ENCODE measurements around the gene MAPT.
"Not testable (repeated sequence)": the region's sequence is repeated elsewhere in the genome, so short reads cannot be mapped to it uniquely, and the experiment has no call there.

The MAPT gene

DNA sequence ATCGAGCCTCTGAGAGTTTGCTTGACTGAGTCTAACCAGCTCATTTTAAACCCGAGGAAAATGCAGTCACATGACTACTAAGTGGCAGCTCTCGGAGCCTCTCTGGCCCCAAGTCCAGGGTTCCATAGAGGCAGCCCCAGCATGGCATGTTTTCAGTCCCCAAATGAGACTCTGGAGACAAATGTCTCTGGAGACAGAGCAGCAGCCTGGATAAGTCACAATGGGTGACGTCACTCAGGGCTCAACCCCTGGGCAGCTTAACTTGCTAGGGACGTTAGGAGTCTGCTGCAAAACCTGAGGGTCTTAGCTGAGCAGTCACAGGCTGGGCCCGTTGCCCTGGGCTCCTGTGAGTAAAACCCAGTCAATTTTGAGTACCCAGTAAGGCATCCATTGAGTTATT lies 97.8 kb downstream of the MAPT start:
- no peak for DNase-seq (ENCODE audit: low read depth)

- no peak for DNase-seq (ENCODE audit: low read depth)
Observed at GRCh38 chr17:45992904-45993303, 98.5 kb downstream of the MAPT start.

GRCh38 chr17:45993962-45994627 lies 99.7 kb downstream of the MAPT start:
- DNase-seq (ENCODE audit: low read depth), result no peak

DNA sequence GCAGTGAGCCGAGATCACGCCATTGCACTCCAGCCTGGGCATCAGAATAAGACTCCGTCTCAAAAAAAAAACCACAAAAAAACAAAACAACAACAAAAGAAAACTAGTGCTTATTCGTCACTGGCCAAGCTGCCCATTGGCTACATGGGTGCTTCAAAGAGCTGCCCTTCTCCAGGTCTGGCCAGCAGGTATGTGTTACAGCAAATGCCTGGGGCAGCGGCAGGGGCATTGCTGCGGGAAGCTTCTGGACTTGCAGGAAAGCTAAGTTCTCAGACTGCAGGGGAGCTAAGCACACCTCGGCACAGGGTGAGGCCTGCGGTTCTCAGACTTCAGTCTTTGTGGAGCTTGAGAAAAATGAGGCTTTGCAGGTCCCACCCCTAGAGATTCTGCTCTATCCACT lies 100.6 kb downstream of the MAPT start:
- DNase-seq (ENCODE audit: low read depth), result no peak

- no peak for DNase-seq (ENCODE audit: low read depth)
Observed at GRCh38 chr17:45995627-45996270, 101.4 kb downstream of the MAPT start.

DNA sequence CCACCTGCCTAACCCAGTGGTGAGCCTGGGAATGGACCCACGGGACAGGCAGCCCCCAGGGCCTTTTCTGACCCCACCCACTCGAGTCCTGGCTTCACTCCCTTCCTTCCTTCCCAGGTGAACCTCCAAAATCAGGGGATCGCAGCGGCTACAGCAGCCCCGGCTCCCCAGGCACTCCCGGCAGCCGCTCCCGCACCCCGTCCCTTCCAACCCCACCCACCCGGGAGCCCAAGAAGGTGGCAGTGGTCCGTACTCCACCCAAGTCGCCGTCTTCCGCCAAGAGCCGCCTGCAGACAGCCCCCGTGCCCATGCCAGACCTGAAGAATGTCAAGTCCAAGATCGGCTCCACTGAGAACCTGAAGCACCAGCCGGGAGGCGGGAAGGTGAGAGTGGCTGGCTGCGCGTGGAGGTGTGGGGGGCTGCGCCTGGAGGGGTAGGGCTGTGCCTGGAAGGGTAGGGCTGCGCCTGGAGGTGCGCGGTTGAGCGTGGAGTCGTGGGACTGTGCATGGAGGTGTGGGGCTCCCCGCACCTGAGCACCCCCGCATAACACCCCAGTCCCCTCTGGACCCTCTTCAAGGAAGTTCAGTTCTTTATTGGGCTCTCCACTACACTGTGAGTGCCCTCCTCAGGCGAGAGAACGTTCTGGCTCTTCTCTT lies 102.1 kb downstream of the MAPT start:
- no peak for DNase-seq (ENCODE audit: low read depth)

- DNase-seq (ENCODE audit: low read depth), result no peak
Observed at GRCh38 chr17:45997166-45997565, 102.8 kb downstream of the MAPT start.

DNA sequence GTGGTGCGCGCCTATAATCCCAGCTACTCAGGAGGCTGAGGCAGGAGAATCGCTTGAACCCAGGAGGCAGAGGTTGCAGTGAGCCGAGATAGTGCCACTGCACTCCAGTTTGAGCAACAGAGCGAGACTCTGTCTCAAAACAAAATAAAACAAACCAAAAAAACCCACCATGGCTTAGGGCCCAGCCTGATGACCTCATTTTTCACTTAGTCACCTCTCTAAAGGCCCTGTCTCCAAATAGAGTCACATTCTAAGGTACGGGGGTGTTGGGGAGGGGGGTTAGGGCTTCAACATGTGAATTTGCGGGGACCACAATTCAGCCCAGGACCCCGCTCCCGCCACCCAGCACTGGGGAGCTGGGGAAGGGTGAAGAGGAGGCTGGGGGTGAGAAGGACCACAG lies 103.3 kb downstream of the MAPT start:
- no peak for DNase-seq (ENCODE audit: low read depth)

DNA sequence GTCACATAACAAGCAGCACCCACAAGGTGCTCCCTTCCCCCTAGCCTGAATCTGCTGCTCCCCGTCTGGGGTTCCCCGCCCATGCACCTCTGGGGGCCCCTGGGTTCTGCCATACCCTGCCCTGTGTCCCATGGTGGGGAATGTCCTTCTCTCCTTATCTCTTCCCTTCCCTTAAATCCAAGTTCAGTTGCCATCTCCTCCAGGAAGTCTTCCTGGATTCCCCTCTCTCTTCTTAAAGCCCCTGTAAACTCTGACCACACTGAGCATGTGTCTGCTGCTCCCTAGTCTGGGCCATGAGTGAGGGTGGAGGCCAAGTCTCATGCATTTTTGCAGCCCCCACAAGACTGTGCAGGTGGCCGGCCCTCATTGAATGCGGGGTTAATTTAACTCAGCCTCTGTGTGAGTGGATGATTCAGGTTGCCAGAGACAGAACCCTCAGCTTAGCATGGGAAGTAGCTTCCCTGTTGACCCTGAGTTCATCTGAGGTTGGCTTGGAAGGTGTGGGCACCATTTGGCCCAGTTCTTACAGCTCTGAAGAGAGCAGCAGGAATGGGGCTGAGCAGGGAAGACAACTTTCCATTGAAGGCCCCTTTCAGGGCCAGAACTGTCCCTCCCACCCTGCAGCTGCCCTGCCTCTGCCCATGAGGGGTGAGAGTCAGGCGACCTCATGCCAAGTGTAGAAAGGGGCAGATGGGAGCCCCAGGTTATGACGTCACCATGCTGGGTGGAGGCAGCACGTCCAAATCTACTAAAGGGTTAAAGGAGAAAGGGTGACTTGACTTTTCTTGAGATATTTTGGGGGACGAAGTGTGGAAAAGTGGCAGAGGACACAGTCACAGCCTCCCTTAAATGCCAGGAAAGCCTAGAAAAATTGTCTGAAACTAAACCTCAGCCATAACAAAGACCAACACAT lies 104.9 kb downstream of the MAPT start, which contains the start of gene STH:
Gene STH (plus strand): TSS at position 264 of the 913 bp plus-strand sequence. CDS start 30 bp downstream, at position 294.
- DNase-seq (ENCODE audit: low read depth), result no peak

DNA sequence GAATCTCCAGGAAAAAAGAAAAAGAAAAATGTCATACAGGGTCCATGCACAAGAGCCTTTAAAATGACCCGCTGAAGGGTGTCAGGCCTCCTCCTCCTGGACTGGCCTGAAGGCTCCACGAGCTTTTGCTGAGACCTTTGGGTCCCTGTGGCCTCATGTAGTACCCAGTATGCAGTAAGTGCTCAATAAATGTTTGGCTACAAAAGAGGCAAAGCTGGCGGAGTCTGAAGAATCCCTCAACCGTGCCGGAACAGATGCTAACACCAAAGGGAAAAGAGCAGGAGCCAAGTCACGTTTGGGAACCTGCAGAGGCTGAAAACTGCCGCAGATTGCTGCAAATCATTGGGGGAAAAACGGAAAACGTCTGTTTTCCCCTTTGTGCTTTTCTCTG lies 105.5 kb downstream of the MAPT start:
- DNase-seq (ENCODE audit: low read depth), result no peak

DNA sequence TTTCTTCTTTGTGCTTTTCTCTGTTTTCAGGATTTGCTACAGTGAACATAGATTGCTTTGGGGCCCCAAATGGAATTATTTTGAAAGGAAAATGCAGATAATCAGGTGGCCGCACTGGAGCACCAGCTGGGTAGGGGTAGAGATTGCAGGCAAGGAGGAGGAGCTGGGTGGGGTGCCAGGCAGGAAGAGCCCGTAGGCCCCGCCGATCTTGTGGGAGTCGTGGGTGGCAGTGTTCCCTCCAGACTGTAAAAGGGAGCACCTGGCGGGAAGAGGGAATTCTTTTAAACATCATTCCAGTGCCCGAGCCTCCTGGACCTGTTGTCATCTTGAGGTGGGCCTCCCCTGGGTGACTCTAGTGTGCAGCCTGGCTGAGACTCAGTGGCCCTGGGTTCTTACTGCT lies 105.9 kb downstream of the MAPT start:
- DNase-seq (ENCODE audit: low read depth), result no peak

DNA sequence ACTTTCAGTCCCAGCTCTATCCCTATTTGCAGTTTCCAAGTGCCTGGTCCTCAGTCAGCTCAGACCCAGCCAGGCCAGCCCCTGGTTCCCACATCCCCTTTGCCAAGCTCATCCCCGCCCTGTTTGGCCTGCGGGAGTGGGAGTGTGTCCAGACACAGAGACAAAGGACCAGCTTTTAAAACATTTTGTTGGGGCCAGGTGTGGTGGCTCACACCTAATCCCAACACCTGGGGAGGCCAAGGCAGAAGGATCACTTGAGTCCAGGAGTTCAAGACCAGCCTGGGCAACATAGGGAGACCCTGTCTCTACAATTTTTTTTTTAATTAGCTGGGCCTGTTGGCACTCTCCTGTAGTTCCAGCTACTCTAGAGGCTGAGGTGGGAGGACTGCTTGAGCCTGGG lies 106.4 kb downstream of the MAPT start:
- no peak for DNase-seq (ENCODE audit: low read depth)

DNA sequence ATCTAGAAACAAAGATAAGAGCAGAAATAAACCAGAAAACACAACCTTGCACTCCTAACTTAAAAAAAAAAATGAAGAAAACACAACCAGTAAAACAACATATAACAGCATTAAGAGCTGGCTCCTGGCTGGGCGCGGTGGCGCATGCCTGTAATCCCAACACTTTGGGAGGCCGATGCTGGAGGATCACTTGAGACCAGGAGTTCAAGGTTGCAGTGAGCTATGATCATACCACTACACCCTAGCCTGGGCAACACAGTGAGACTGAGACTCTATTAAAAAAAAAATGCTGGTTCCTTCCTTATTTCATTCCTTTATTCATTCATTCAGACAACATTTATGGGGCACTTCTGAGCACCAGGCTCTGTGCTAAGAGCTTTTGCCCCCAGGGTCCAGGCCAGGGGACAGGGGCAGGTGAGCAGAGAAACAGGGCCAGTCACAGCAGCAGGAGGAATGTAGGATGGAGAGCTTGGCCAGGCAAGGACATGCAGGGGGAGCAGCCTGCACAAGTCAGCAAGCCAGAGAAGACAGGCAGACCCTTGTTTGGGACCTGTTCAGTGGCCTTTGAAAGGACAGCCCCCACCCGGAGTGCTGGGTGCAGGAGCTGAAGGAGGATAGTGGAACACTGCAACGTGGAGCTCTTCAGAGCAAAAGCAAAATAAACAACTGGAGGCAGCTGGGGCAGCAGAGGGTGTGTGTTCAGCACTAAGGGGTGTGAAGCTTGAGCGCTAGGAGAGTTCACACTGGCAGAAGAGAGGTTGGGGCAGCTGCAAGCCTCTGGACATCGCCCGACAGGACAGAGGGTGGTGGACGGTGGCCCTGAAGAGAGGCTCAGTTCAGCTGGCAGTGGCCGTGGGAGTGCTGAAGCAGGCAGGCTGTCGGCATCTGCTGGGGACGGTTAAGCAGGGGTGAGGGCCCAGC lies 107.3 kb downstream of the MAPT start:
- no peak for DNase-seq (ENCODE audit: low read depth)

GRCh38 chr17:46002311-46002972 lies 108.1 kb downstream of the MAPT start:
- no peak for DNase-seq (ENCODE audit: low read depth)

GRCh38 chr17:46002973-46003316 lies 108.6 kb downstream of the MAPT start:
- DNase-seq (ENCODE audit: low read depth), result no peak

GRCh38 chr17:46003907-46004748 lies 109.8 kb downstream of the MAPT start:
- no peak for DNase-seq (ENCODE audit: low read depth)

- DNase-seq (ENCODE audit: low read depth), result not testable (repeated sequence)
Observed at GRCh38 chr17:46006082-46006481, 111.7 kb downstream of the MAPT start.

DNA sequence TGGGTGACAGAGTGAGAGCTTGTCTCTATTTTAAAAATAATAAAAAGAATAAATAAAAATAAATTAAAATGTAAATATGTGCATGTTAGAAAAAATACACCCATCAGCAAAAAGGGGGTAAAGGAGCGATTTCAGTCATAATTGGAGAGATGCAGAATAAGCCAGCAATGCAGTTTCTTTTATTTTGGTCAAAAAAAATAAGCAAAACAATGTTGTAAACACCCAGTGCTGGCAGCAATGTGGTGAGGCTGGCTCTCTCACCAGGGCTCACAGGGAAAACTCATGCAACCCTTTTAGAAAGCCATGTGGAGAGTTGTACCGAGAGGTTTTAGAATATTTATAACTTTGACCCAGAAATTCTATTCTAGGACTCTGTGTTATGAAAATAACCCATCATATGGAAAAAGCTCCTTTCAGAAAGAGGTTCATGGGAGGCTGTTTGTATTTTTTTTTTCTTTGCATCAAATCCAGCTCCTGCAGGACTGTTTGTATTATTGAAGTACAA lies 113.2 kb downstream of the MAPT start:
- no peak for DNase-seq (ENCODE audit: low read depth)

DNA sequence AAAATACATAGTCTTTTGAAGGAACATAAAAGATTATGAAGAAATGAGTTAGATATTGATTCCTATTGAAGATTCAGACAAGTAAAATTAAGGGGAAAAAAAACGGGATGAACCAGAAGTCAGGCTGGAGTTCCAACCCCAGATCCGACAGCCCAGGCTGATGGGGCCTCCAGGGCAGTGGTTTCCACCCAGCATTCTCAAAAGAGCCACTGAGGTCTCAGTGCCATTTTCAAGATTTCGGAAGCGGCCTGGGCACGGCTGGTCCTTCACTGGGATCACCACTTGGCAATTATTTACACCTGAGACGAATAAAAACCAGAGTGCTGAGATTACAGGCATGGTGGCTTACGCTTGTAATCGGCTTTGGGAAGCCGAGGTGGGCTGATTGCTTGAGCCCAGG lies 114.2 kb downstream of the MAPT start:
- no peak for DNase-seq (ENCODE audit: low read depth)

Measured in non-pigmented ciliary epithelial cell (primary cell).